Stomach (tissue), 9 donors: ENCODE results near the gene TTC34. TPM values are rescaled to one million over a fixed set of nuclear protein-coding genes. Genes with fewer than 3 reads are reported as not detected.

Source experiments
- DNase-seq, 2 donors: peaks; one replicate each; pipeline versions ENCODE4 v3.0.0 to v3.0.0-alpha.2; 2013 to 2019
- H3K27ac ChIP-seq, 5 donors: fragments of 200-600 bp in 4 of 5; sonication (generic) in 4 of 5; one replicate each; pipeline ENCODE4 v1.5.1; 2013 to 2019; ENCODE audit warnings: mild to moderate bottlenecking in 1 of 5, moderate library complexity in 1 of 5
- H3K27me3 ChIP-seq, 3 donors: fragments of 200-600 bp; sonication (generic); one replicate each; pipeline ENCODE4 v1.5.1; 2017 to 2019; ENCODE audit warnings: mixed run types in 1 of 3
- H3K36me3 ChIP-seq, 4 donors: fragments of 200-600 bp; sonication (generic); 1 replicate in 3 of 4; 2 replicates in 1 of 4; pipeline ENCODE4 v1.5.1; 2016 to 2019
- H3K4me1 ChIP-seq, 4 donors: fragments of 200-600 bp; sonication (generic); one replicate each; pipeline ENCODE4 v1.5.1; 2016 to 2019
- H3K4me3 ChIP-seq, 4 donors: fragments of 200-600 bp; sonication (generic) in 3 of 4; one replicate each; pipeline ENCODE4 v1.5.1; 2016 to 2019; ENCODE audit warnings: mild to moderate bottlenecking in 1 of 4
- H3K9me3 ChIP-seq, 4 donors: fragments of 200-600 bp; sonication (generic); one replicate each; pipeline ENCODE4 v1.5.1; 2016 to 2019
- CTCF ChIP-seq, 7 experiments: fragments of 450-650 bp in 4 of 7; fragments of 200-600 bp in 3 of 7; sonication (generic) in 3 of 7; IDR thresholded peaks; one replicate each; pipeline ENCODE4 v1.5.1; 2016 to 2019; ENCODE audit warnings: antibody characterized with exemption in 7 of 7, control low read depth in 2 of 7, mild to moderate bottlenecking in 1 of 7
- EP300 ChIP-seq: sonication (generic); formaldehyde crosslinking; IDR thresholded peaks from one replicate; pipeline ENCODE4 v1.6.1; 2017; ENCODE audit warnings: antibody characterized with exemption
- POLR2A ChIP-seq, 4 donors: fragments of 450-650 bp; IDR thresholded peaks; one replicate each; pipeline ENCODE4 v1.6.1; 2016; ENCODE audit warnings: antibody characterized with exemption in 4 of 4, control low read depth in 2 of 4, mild to moderate bottlenecking in 1 of 4, moderate library complexity in 1 of 4
- POLR2AphosphoS5 ChIP-seq, 3 donors: sonication (generic); formaldehyde crosslinking; IDR thresholded peaks; one replicate each; pipeline ENCODE4 v1.6.1; 2016; ENCODE audit warnings: antibody characterized with exemption in 3 of 3
- WGBS, 5 donors: extraction: QIAGEN DNeasy Blood & Tissue Kit in 3 of 5; methylation state at CpG; one replicate each; pipeline versions ENCODE4 v1.1.5 to v1.1.7; 2013 to 2018; 5-methylcytosine and 5-hydroxymethylcytosine counted together
- intact Hi-C: fragments of 100-400 bp; cut with DNase I; formaldehyde crosslinking; loops from one replicate; pipeline ENCODE4 v1.15.1; 2023; ENCODE audit warnings: low total_unique reads
- polyA plus RNA-seq, 3 donors: library from polyadenylated mRNA; stranded (reverse); fragments of 200-250 nt; gene quantifications; one replicate each; pipeline ENCODE4 v1.2.3, GENCODE V29; 2013
- total RNA-seq, 5 donors: library from RNA; depleted of rRNA; stranded (reverse); fragments of >200 nt; gene quantifications; one replicate each; pipeline versions ENCODE4 v1.1.0 to v1.2.3, GENCODE V29; 2014 to 2016
- donor health status: healthy with polysubstance abuse.
- donor health status: Bipolar disorder and iron deficiency.
- donor health status: healthy.

Gene TTC34
- total and polyA plus RNA-seq, 8 donors = 0.06 to 1.3 (median 0.33) TPM; not detected in 2

GRCh38 chr1:2593251-2593878 is 208.1 kb downstream of the TTC34 start:
- WGBS, 5 donors = 40 to 63% (median 55%) methylated on average over 14 to 26 of the region's 26 CpGs
- TF ChIP-seq POLR2AphosphoS5 (IDR thresholded peaks at IDR 0.05) = no peak
- no peak for TF ChIP-seq POLR2A (IDR thresholded peaks at IDR 0.05)
- TF ChIP-seq CTCF (IDR thresholded peaks at IDR 0.05) = no peak
- TF ChIP-seq EP300 = no peak
- Histone ChIP-seq H3K27me3 (peaks cover 0 to 16% (median 0%) of the 10 kb centered on the region in 3 donors), H3K36me3 (peaks cover 0 to 22% (median 11%) of the 10 kb centered on the region in 4 donors), H3K9me3 (peaks cover 0 to 7% (median 2%) of the 10 kb centered on the region in 4 donors), H3K4me1 (peaks cover 15 to 39% (median 26%) of the 10 kb centered on the region in 4 donors), H3K4me3 (peak overlapping the region in 2 of 4 donors; percentile 39 to 41), H3K27ac (peak overlapping the region; percentile 1 to 66 (median 48))
- DNase-seq = no peak
- intact Hi-C loops = no loop called here

- Histone ChIP-seq H3K4me3 (peak overlapping the region in 3 of 4 donors; percentile 0 to 28 (median 26)), H3K27me3 (peaks cover 0 to 16% (median 0%) of the 10 kb centered on the region in 3 donors), H3K9me3 (peaks cover 0 to under 1% (median 0%) of the 10 kb centered on the region in 4 donors), H3K36me3 (peaks cover 0 to 22% (median 11%) of the 10 kb centered on the region in 4 donors), H3K27ac (peak overlapping the region; percentile 20 to 66 (median 48)), H3K4me1 (peaks cover 22 to 46% (median 33%) of the 10 kb centered on the region in 4 donors)
- intact Hi-C loops = no loop called here
- TF ChIP-seq POLR2A (IDR thresholded peaks at IDR 0.05) (no peak), POLR2AphosphoS5 (IDR thresholded peaks at IDR 0.05) (peak in 2 of 3 donors; percentile 36 to 70), CTCF (IDR thresholded peaks at IDR 0.05) (no peak)
- DNase-seq = peak; percentile 61 to 78
- WGBS, 5 donors = 18 to 46% (median 31%) methylated on average over 9 to 15 of the region's 15 CpGs
These were observed 208.8 kb downstream of the TTC34 start for GRCh38 chr1:2592672-2593071.

- Histone ChIP-seq H3K4me1 (peaks cover 26 to 55% (median 42%) of the 10 kb centered on the region in 4 donors), H3K27ac (no peak overlapping the region), H3K9me3 (no peaks in the 10 kb centered on the region), H3K27me3 (peaks cover 0 to 16% (median 0%) of the 10 kb centered on the region in 3 donors), H3K36me3 (peaks cover 0 to 22% (median 11%) of the 10 kb centered on the region in 4 donors), H3K4me3 (no peak overlapping the region)
- DNase-seq = no peak
- TF ChIP-seq CTCF (IDR thresholded peaks at IDR 0.05) = no peak
- 87 to 95% (median 88%) methylated on average over 9 to 12 of the region's 12 CpGs for WGBS, 5 donors
- intact Hi-C loops = no loop called here
These were observed 209.8 kb downstream of the TTC34 start for GRCh38 chr1:2591581-2592261.

- intact Hi-C loops = no loop called here
- H3K4me3 ChIP-seq = no peak overlapping the region
- peaks cover 0 to 22% (median 11%) of the 10 kb centered on the region in 4 donors for H3K36me3 ChIP-seq
- peaks cover 0 to 16% (median 0%) of the 10 kb centered on the region in 3 donors for H3K27me3 ChIP-seq
- H3K4me1 ChIP-seq = peaks cover 26 to 55% (median 42%) of the 10 kb centered on the region in 4 donors
- WGBS, 5 donors = 88 to 97% (median 90%) methylated on average over 5 of the region's 5 CpGs
- H3K9me3 ChIP-seq = no peaks in the 10 kb centered on the region
- no peak overlapping the region for H3K27ac ChIP-seq
- TF ChIP-seq POLR2A (IDR thresholded peaks at IDR 0.05) (no peak), CTCF (IDR thresholded peaks at IDR 0.05) (no peak), POLR2AphosphoS5 (IDR thresholded peaks at IDR 0.05) (no peak), EP300 (no peak)
- DNase-seq = no peak
These were observed 210.3 kb downstream of the TTC34 start for GRCh38 chr1:2591233-2591580.
